NCI-H1105 (cell line): Measurements from ENCODE around the gene ILDR1.

Experiments used
- DNase-seq: peaks from one replicate; lab custom pipeline; 2025; lab: John Stamatoyannopoulos, UW

The ILDR1 gene

GRCh38 chr3:121992601-121993560, 29.2 kb downstream of the ILDR1 start:
- DNase-seq, result no peak

- DNase-seq, result no peak
These were observed 32.1 kb downstream of the ILDR1 start for GRCh38 chr3:121989943-121990342.

- DNase-seq, result no peak
These were observed 33.9 kb downstream of the ILDR1 start for GRCh38 chr3:121988146-121988545.

- DNase-seq, result no peak
These were observed 36.2 kb downstream of the ILDR1 start for GRCh38 chr3:121985846-121986245.

GRCh38 chr3:121981473-121981872, 40.6 kb downstream of the ILDR1 start:
- no peak for DNase-seq

GRCh38 chr3:121980450-121980796, 41.6 kb downstream of the ILDR1 start:
- DNase-seq, result no peak

GRCh38 chr3:121979734-121980449, 42.2 kb downstream of the ILDR1 start:
- DNase-seq, result no peak

GRCh38 chr3:121979246-121979645, 42.8 kb downstream of the ILDR1 start:
- DNase-seq, result no peak

GRCh38 chr3:121976727-121977126, 45.3 kb downstream of the ILDR1 start:
- DNase-seq, result no peak

- DNase-seq, result no peak
These were observed 46.2 kb downstream of the ILDR1 start for GRCh38 chr3:121975702-121976302.

- DNase-seq, result no peak
These were observed 47.4 kb downstream of the ILDR1 start for GRCh38 chr3:121974601-121975111.

- no peak for DNase-seq
These were observed 52.0 kb downstream of the ILDR1 start for GRCh38 chr3:121970047-121970446.

GRCh38 chr3:121969631-121970030, 52.4 kb downstream of the ILDR1 start:
- DNase-seq, result no peak

- no peak for DNase-seq
These were observed 58.4 kb downstream of the ILDR1 start for GRCh38 chr3:121963608-121964007.

GRCh38 chr3:121962443-121962842, 59.6 kb downstream of the ILDR1 start:
- DNase-seq, result no peak

- no peak for DNase-seq
These were observed 60.8 kb downstream of the ILDR1 start for GRCh38 chr3:121961283-121961682.

GRCh38 chr3:121958801-121959200, 63.2 kb downstream of the ILDR1 start:
- DNase-seq, result no peak

GRCh38 chr3:121957674-121958415, 64.2 kb downstream of the ILDR1 start:
- DNase-seq, result no peak

- DNase-seq, result no peak
These were observed 65.7 kb downstream of the ILDR1 start for GRCh38 chr3:121956363-121956762.

GRCh38 chr3:121951291-121951919, 70.6 kb downstream of the ILDR1 start:
- DNase-seq, result no peak

GRCh38 chr3:121948641-121949040, 73.4 kb downstream of the ILDR1 start:
- DNase-seq, result no peak
